Right lobe of liver (tissue), 6 donors: ENCODE results near the gene CPO. TPM values are rescaled to one million over a fixed set of nuclear protein-coding genes. Genes with fewer than 3 reads are reported as not detected.

Experiments used
- ATAC-seq, 4 donors: fragments of 200-7000 bp; cut with Tn5 transposase; one replicate each; pipeline ENCODE4 v1.9.1; 2020; ENCODE audit warnings: mild to moderate bottlenecking in 4 of 4, moderate library complexity in 4 of 4
- DNase-seq, 3 donors: peaks; one replicate each; pipeline ENCODE4 v3.0.0-alpha.2; 2020
- H3K27ac ChIP-seq, 3 donors: fragments of 200-600 bp; one replicate each; pipeline ENCODE4 v1.8.0; 2022
- H3K27me3 ChIP-seq, 2 donors: fragments of 200-600 bp; one replicate each; pipeline ENCODE4 v1.8.0; 2022
- H3K36me3 ChIP-seq, 4 donors: fragments of 200-600 bp; sonication (generic) in 1 of 4; one replicate each; pipeline versions ENCODE4 v1.5.1 to v1.8.0; 2017 to 2022; ENCODE audit warnings: control low read depth in 1 of 4
- H3K4me1 ChIP-seq, 4 donors: fragments of 200-600 bp; sonication (generic) in 1 of 4; one replicate each; pipeline versions ENCODE4 v1.5.1 to v1.8.0; 2017 to 2022; ENCODE audit warnings: control low read depth in 1 of 4
- H3K4me3 ChIP-seq, 3 donors: fragments of 200-600 bp; one replicate each; pipeline ENCODE4 v1.8.0; 2022
- H3K9me3 ChIP-seq, 4 donors: fragments of 200-600 bp; sonication (generic) in 1 of 4; one replicate each; pipeline versions ENCODE4 v1.5.1 to v1.8.0; 2017 to 2022; ENCODE audit warnings: control low read depth in 1 of 4
- CTCF ChIP-seq, 4 donors: fragments of 200-600 bp in 3 of 4; fragments of 450-650 bp in 1 of 4; IDR thresholded peaks; one replicate each; pipeline versions ENCODE4 v1.5.1 to v1.8.0; 2016 to 2022; ENCODE audit warnings: antibody characterized with exemption in 4 of 4, mild to moderate bottlenecking in 2 of 4
- POLR2A ChIP-seq: fragments of 450-650 bp; IDR thresholded peaks from one replicate; pipeline ENCODE4 v1.6.1; 2017; ENCODE audit warnings: antibody characterized with exemption, mild to moderate bottlenecking
- WGBS: methylation state at CpG from one replicate; pipeline ENCODE4 v1.1.6; 2018; ENCODE audit warnings: low coverage, low lambda C conversion rate; ENCODE audit not compliant: insufficient coverage; ENCODE audit errors: missing lambda C conversion rate; 5-methylcytosine and 5-hydroxymethylcytosine counted together
- intact Hi-C, 2 donors: fragments of 100-400 bp; cut with DNase I; formaldehyde crosslinking; loops; one replicate each; pipeline versions ENCODE4 v1.11.2 to v1.14.1; 2022
- total RNA-seq, 6 experiments: library from RNA; depleted of rRNA in 2 of 6; stranded (reverse); fragments of >200 nt in 2 of 6; fragmentation: NEBNext Ultra II Directional in 3 of 6; extraction: Animal tissue kit (Norgen Biotek cat#: 25700) in 3 of 6; gene quantifications; one replicate each; pipeline versions ENCODE4 v1.1.0 to v1.2.4, GENCODE V29; 2016 to 2023
- donor health status: DM: no; HTN: yes; CAD: no.
- donor health status: DM: no; HTN: no; CAD: no.
- donor health status: DM: no; HTN: no; CAD: no.
- donor health status: DM: no; HTN: yes; CAD: no.
- donor health status: DM: no; HTN: yes; CAD: no.

Gene CPO
- total RNA-seq, 6 experiments from 2014 or later, result 0.22 to 0.46 (median 0.34) TPM; not detected in 2

GRCh38 chr2:207012461-207012860 is 73.1 kb downstream of the CPO start:
- H3K36me3 ChIP-seq, result no peaks in the 10 kb centered on the region
- no peak overlapping the region for H3K27ac ChIP-seq
- DNase-seq (no peak), ATAC-seq (no peak)
- H3K9me3 ChIP-seq, result no peaks in the 10 kb centered on the region
- TF ChIP-seq CTCF (IDR thresholded peaks at IDR 0.05), result no peak
- no peak for TF ChIP-seq POLR2A
- intact Hi-C loops, result no loop called here
- no peak overlapping the region for H3K4me3 ChIP-seq
- no peaks in the 10 kb centered on the region for H3K27me3 ChIP-seq
- no peaks in the 10 kb centered on the region for H3K4me1 ChIP-seq
- WGBS, result 71% methylated on average over 1 of the region's 1 CpG

GRCh38 chr2:207014424-207014823 is 75.1 kb downstream of the CPO start:
- H3K27ac ChIP-seq, result no peak overlapping the region
- H3K27me3 ChIP-seq, result no peaks in the 10 kb centered on the region
- H3K4me3 ChIP-seq, result no peak overlapping the region
- no peaks in the 10 kb centered on the region for H3K36me3 ChIP-seq
- no peaks in the 10 kb centered on the region for H3K4me1 ChIP-seq
- TF ChIP-seq POLR2A, result no peak
- no peak for TF ChIP-seq CTCF (IDR thresholded peaks at IDR 0.05)
- intact Hi-C loops, result no loop called here
- ATAC-seq (no peak), DNase-seq (no peak)
- no peaks in the 10 kb centered on the region for H3K9me3 ChIP-seq
- 66% methylated on average over 2 of the region's 2 CpGs for WGBS

GRCh38 chr2:207015901-207016300 is 76.6 kb downstream of the CPO start:
- DNase-seq (no peak), ATAC-seq (no peak)
- Histone ChIP-seq H3K4me1 (no peaks in the 10 kb centered on the region), H3K27ac (no peak overlapping the region), H3K27me3 (no peaks in the 10 kb centered on the region), H3K9me3 (no peaks in the 10 kb centered on the region), H3K36me3 (no peaks in the 10 kb centered on the region), H3K4me3 (no peak overlapping the region)
- 42% methylated on average over 3 of the region's 3 CpGs for WGBS
- intact Hi-C loops, result no loop called here
- TF ChIP-seq POLR2A (no peak), CTCF (IDR thresholded peaks at IDR 0.05) (no peak)

Other genes starting within 250 kb of the CPO start
- not detected for gene DYTN, start 221.1 kb upstream of the CPO start, total RNA-seq
- under 1 TPM in 4 of 6 experiments, not detected in 2; 0.11 to 0.32 (median 0.18) TPM for gene MDH1B, start 174.2 kb upstream of the CPO start, total RNA-seq
- gene FASTKD2, start 173.9 kb upstream of the CPO start, total RNA-seq, result 10 to 100 TPM; 13.5 to 29.1 (median 16.9) TPM
- 10 to 100 TPM in 3 of 6 experiments, 1 to 10 TPM in 3; 3.3 to 14.2 (median 10.2) TPM for gene KLF7, start 226.4 kb downstream of the CPO start, total RNA-seq